Kidney (tissue), 14 donors: Measurements from ENCODE around the gene VPS39. TPM values are rescaled to one million over a fixed set of nuclear protein-coding genes. Genes with fewer than 3 reads are reported as not detected.

Experiments used
- DNase-seq, 5 donors: peaks; one replicate each; pipeline ENCODE4 v3.0.0-alpha.2; 2013 to 2020
- FAIRE-seq: peaks from 2 replicates; lab custom pipeline; 2012; peaks lifted over from hg19 to GRCh38; lab: Jason Lieb, UNC
- H3K27ac ChIP-seq, 2 donors: one replicate each; pipeline ENCODE4 v1.7.0; 2013; ENCODE audit warnings: low read depth in 2 of 2, low read length in 2 of 2, inconsistent platforms in 1 of 2
- H3K27me3 ChIP-seq: one replicate; pipeline ENCODE4 v1.7.1; 2013; ENCODE audit warnings: low read length, inconsistent platforms; ENCODE audit not compliant: control insufficient read depth, insufficient read depth
- H3K36me3 ChIP-seq, 3 donors: one replicate each; pipeline versions ENCODE4 v1.7.0 to v1.7.1; 2013; ENCODE audit warnings: low read length in 3 of 3, control low read depth in 1 of 3, inconsistent platforms in 1 of 3; ENCODE audit not compliant: insufficient read depth in 3 of 3, control insufficient read depth in 2 of 3
- H3K4me1 ChIP-seq, 3 donors: one replicate each; pipeline versions ENCODE4 v1.7.0 to v1.7.1; 2013; ENCODE audit warnings: low read length in 3 of 3, inconsistent platforms in 1 of 3, low read depth in 1 of 3; ENCODE audit not compliant: control insufficient read depth in 2 of 3, insufficient read depth in 2 of 3
- H3K4me3 ChIP-seq, 3 donors: one replicate each; pipeline versions ENCODE4 v1.7.0 to v1.8.1; 2013; ENCODE audit warnings: low read length in 3 of 3, control low read depth in 1 of 3, inconsistent platforms in 1 of 3
- H3K9ac ChIP-seq, 3 donors: one replicate each; pipeline versions ENCODE4 v1.7.0 to v1.7.1; 2013; ENCODE audit warnings: low read length in 3 of 3, control low read depth in 1 of 3, inconsistent platforms in 1 of 3
- H3K9me3 ChIP-seq, 3 donors: one replicate each; pipeline versions ENCODE4 v1.7.0 to v1.7.1; 2013; ENCODE audit warnings: low read length in 3 of 3, control low read depth in 1 of 3, inconsistent platforms in 1 of 3; ENCODE audit not compliant: control insufficient read depth in 2 of 3, insufficient read depth in 1 of 3
- intact Hi-C: fragments of 100-400 bp; cut with DNase I; formaldehyde crosslinking; loops from one replicate; pipeline ENCODE4 v1.11.1; 2022
- polyA plus RNA-seq: library from polyadenylated mRNA; stranded (reverse); fragments of 350-450 nt; fragmentation: Illumina TruSeq; extraction: RNeasy Lipid Tissue Mini Kit (QIAGEN cat#74804); gene quantifications from one replicate; pipeline ENCODE4 v1.2.3, GENCODE V29; 2014; ENCODE audit warnings: low read depth, low replicate concordance; ENCODE audit not compliant: insufficient read depth
- total RNA-seq: library from RNA; stranded (reverse); fragmentation: NEBNext Ultra II Directional; extraction: Animal tissue kit (Norgen Biotek cat#: 25700); gene quantifications from one replicate; pipeline ENCODE4 v1.2.1, GENCODE V29; 2021
- TF ChIP-seq, protein P1 (sequence below): IDR thresholded peaks from 3 replicates; pipeline ENCODE4 v1.5.1; 2012; ENCODE audit warnings: mild to moderate bottlenecking, moderate library complexity, borderline replicate concordance; ENCODE audit not compliant: insufficient read depth; ENCODE audit errors: extremely low read depth
- donor health status: control.
- donor health status: control.
- donor health status: control.
- donor health status: control.
- donor health status: control.
- donor health status: DM: yes; HTN: yes; CAD: no.
- donor health status: Normal renal cell carcinoma (clear cell type).

Gene VPS39
- total and polyA plus RNA-seq, 2 donors from 2014 or later = 33.1 to 70.9 TPM

DNA sequence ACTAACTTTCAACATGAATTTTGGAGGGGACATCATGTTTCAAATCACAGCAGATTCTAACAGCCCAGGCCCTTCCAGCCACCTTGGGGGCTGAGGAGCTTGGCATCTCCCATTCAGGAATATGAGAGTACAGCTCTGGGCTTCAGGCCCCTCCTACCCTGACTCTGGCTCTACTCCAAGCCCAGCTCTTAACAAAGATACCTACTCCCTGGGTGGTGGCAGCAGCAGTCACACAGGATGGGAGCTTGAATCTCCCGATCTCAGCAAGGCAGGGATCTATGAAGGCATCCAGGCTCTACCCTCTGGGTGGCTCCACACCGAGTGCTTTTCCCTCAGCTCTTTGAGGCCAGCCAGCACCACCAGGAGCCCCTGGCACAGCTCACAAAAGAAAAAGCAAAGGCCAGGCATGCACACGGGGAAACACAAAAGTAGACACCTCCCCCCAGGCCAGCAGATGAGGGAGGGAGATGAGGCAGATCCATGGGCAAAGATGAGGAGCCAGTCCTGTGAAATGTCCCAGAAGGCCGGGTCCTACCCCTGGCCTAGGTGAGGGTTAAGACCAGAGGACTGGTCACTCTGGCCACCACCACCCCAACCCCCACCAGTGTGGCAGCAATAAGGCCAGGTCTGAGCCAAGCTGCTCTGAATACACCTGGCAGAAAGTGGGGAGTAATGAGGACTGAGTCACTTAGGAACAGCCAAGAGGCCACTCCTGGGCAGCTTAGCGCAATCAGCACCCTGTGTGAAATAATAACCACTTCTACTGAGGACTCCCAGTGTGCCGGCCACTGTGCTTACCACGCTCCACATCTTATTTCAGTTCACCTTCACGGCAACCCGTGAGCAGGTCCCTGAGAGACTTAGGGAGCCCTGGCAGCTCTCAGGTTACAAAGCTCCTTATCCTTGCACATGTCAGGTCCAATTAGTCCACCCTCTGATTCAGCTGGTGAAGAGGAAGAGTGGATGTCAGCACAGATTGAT lies 76.0 kb downstream of the VPS39 start:
- no peak overlapping the region for H3K27ac ChIP-seq
- intact Hi-C loops = no loop called here
- TF ChIP-seq, protein P1, sequence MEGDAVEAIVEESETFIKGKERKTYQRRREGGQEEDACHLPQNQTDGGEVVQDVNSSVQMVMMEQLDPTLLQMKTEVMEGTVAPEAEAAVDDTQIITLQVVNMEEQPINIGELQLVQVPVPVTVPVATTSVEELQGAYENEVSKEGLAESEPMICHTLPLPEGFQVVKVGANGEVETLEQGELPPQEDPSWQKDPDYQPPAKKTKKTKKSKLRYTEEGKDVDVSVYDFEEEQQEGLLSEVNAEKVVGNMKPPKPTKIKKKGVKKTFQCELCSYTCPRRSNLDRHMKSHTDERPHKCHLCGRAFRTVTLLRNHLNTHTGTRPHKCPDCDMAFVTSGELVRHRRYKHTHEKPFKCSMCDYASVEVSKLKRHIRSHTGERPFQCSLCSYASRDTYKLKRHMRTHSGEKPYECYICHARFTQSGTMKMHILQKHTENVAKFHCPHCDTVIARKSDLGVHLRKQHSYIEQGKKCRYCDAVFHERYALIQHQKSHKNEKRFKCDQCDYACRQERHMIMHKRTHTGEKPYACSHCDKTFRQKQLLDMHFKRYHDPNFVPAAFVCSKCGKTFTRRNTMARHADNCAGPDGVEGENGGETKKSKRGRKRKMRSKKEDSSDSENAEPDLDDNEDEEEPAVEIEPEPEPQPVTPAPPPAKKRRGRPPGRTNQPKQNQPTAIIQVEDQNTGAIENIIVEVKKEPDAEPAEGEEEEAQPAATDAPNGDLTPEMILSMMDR = no peak
- H3K9me3 ChIP-seq = no peaks in the 10 kb centered on the region
- FAIRE-seq = no peak
- no peaks in the 10 kb centered on the region for H3K27me3 ChIP-seq
- H3K4me1 ChIP-seq = no peaks in the 10 kb centered on the region
- no peak overlapping the region for H3K4me3 ChIP-seq
- no peak overlapping the region for H3K9ac ChIP-seq
- no peaks in the 10 kb centered on the region for H3K36me3 ChIP-seq
- no peak for DNase-seq

DNA sequence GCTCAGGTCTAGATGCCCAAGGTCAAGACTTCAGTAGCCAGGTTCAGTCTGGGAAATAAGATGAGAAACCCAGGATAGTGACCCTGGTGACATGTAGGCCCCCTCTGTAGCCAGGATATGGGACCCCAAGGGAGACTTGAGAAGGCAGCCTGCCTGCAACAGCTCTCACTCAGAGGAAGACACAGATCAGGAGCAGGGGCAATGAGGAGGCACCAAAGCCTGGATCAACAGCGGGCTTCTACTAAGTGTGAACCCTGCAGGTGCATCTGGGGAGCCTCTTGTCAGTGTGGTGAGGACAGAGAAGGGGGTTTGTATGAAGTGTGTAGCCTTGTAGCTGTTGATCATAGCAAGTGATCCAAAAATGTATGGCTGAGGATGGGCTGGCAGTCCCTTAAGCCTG lies 77.1 kb downstream of the VPS39 start:
- DNase-seq = no peak
- intact Hi-C loops = no loop called here

DNA sequence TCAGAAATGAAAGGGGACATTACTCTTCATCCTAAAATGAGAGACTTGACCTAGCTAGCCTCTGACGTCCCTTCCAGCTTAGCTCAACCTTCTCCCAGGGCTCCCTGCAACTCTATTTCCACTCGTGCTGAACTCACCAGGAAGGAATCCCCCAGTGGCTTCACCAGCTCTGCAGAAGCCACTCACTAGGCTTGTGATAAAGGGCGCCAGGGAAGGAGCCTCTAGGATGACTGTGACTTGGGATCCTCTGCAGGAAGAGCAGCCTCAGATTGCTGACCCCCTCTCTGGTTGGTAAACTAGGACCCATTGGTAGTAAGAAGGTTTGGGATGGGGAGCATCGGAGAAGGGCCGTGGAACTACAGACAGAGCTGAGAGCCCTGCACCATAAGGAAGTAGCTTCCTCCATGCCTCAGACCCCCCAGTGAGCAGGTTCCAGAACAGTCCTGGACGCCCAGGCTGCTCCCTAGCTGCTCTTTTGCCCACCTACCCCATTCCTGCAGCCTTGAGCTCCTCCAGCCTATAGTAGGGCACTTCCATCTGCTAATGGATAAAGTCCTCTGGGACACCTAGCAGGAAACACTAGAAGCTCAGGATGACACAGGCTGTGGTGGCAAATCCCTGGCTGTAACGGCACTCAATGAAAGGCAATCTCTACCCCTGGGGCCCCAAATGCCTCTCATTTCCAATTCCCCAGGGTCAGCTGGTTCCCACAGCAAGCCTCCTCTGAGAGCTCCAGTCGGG lies 77.7 kb downstream of the VPS39 start:
- DNase-seq (no peak), FAIRE-seq (no peak)
- Histone ChIP-seq H3K27me3 (no peaks in the 10 kb centered on the region), H3K9me3 (no peaks in the 10 kb centered on the region), H3K27ac (no peak overlapping the region), H3K9ac (no peak overlapping the region), H3K4me3 (no peak overlapping the region), H3K4me1 (no peaks in the 10 kb centered on the region), H3K36me3 (no peaks in the 10 kb centered on the region)
- TF ChIP-seq, protein P1 = no peak
- intact Hi-C loops = no loop called here

More for the DNA sequence above, 77.1 kb downstream of the VPS39 start:
- TF ChIP-seq, protein P1 = no peak
- Histone ChIP-seq H3K27me3 (no peaks in the 10 kb centered on the region), H3K27ac (no peak overlapping the region), H3K9ac (no peak overlapping the region), H3K9me3 (no peaks in the 10 kb centered on the region), H3K4me1 (no peaks in the 10 kb centered on the region), H3K36me3 (no peaks in the 10 kb centered on the region), H3K4me3 (no peak overlapping the region)
- FAIRE-seq = no peak
